HepG2 (cell line): ENCODE measurements around the gene CDKL2. TPM values are rescaled to one million over a fixed set of nuclear protein-coding genes. Genes with fewer than 3 reads are reported as not detected.

ENCODE experiments used
- ATAC-seq: fragments of 200-7000 bp; cut with Tn5 transposase; 3 replicates; pipeline ENCODE4 v1.9.1; 2020; ENCODE audit warnings: mild to moderate bottlenecking, moderate library complexity
- BruUV-seq: library from RNA; stranded (reverse); fragments of 400-500 nt; replicated peaks from 2 replicates; lab custom pipeline; 2021; lab: Mats Ljungman, UMichigan
- CTCF ChIA-PET: fragments of 300-600 bp; formaldehyde crosslinking; extraction: SDS; loops from one replicate; lab custom pipeline; 2021; ENCODE audit warnings: low total read pairs, inconsistent platforms, low intra/inter-chr PET ratio; lab: Yijun Ruan, JAX
- POLR2A ChIA-PET: fragments of 350-600 bp; sonication (Branson Sonifier 250); formaldehyde crosslinking; loops from one replicate; lab custom pipeline; 2020; ENCODE audit warnings: antibody characterized with exemption, inconsistent platforms; lab: Yijun Ruan, JAX
- DNase-seq: peaks from one replicate; pipeline ENCODE4 v3.0.0-alpha.2; 2015; ENCODE audit warnings: low spot score
- FAIRE-seq: peaks from 3 replicates; lab custom pipeline; 2011; peaks lifted over from hg19 to GRCh38; lab: Jason Lieb, UNC
- H2AFZ ChIP-seq: one replicate; pipeline ENCODE4 v1.6.1; 2011; ENCODE audit warnings: low read length, inconsistent platforms
- H3K27ac ChIP-seq: fragments of 300-600 bp; 3 replicates; pipeline ENCODE4 v1.8.0; 2011; ENCODE audit warnings: mixed run types, mild to moderate bottlenecking, mixed read lengths, low read length, inconsistent platforms; ENCODE audit not compliant: insufficient read depth; ENCODE audit errors: extremely low read length
- H3K27me3 ChIP-seq, 2 experiments: fragments of 200-600 bp in 1 of 2; 2 replicates in 1 of 2; 3 replicates in 1 of 2; pipeline versions ENCODE4 v1.6.0 to v1.8.0; 2011; ENCODE audit warnings: low read length in 2 of 2, mild to moderate bottlenecking in 2 of 2, moderate library complexity in 2 of 2, inconsistent platforms in 1 of 2; ENCODE audit not compliant: insufficient read depth in 2 of 2, control insufficient read depth in 1 of 2
- H3K36me3 ChIP-seq, 2 experiments: fragments of 200-600 bp in 1 of 2; replicated peaks in 1 of 2; 2 replicates in 1 of 2; 3 replicates in 1 of 2; pipeline versions ENCODE4 v1.5.1 to v1.8.0; 2011; ENCODE audit warnings: low read length in 2 of 2, inconsistent platforms in 1 of 2; ENCODE audit not compliant: insufficient read depth in 2 of 2, control insufficient read depth in 1 of 2
- H3K4me1 ChIP-seq: 2 replicates; pipeline ENCODE4 v1.5.1; 2012; ENCODE audit warnings: low read length, inconsistent platforms; ENCODE audit not compliant: insufficient read depth
- H3K4me2 ChIP-seq: 2 replicates; pipeline ENCODE4 v1.6.0; 2011; ENCODE audit warnings: low read depth, low read length, inconsistent platforms
- H3K4me3 ChIP-seq, 3 experiments: fragments of 200-600 bp in 1 of 3; sonication (generic), shearing (Covaris generic) in 1 of 3; replicated peaks in 1 of 3; 2 replicates each; pipeline ENCODE4 v1.5.1; 2011 to 2016; ENCODE audit warnings: low read length in 3 of 3, inconsistent platforms in 2 of 3, low read depth in 2 of 3, mild to moderate bottlenecking in 2 of 3, control low read depth in 1 of 3, mixed read lengths in 1 of 3; ENCODE audit not compliant: insufficient read depth in 1 of 3
- H3K79me2 ChIP-seq: one replicate; pipeline ENCODE4 v1.6.1; 2011; ENCODE audit warnings: low read length, inconsistent platforms; ENCODE audit not compliant: insufficient read depth
- H3K9ac ChIP-seq: 2 replicates; pipeline ENCODE4 v1.6.0; 2011; ENCODE audit warnings: mild to moderate bottlenecking, low read depth, low read length, inconsistent platforms; ENCODE audit not compliant: insufficient read depth
- H3K9me3 ChIP-seq: 2 replicates; pipeline ENCODE4 v1.5.1; 2012; ENCODE audit warnings: mild to moderate bottlenecking, low read length
- H4K20me1 ChIP-seq: 2 replicates; pipeline ENCODE4 v1.6.0; 2011; ENCODE audit warnings: inconsistent platforms, mild to moderate bottlenecking, low read length, moderate library complexity; ENCODE audit not compliant: insufficient read depth
- ARHGAP35 ChIP-seq: sonication (generic); formaldehyde crosslinking; IDR thresholded peaks from 2 replicates; pipeline ENCODE4 v1.9.0; 2022; ENCODE audit warnings: mild to moderate bottlenecking, inconsistent platforms, moderate library complexity, missing genetic modification reagents, borderline replicate concordance
- ASH2L ChIP-seq: fragments of 300-600, 200-600 bp; sonication (generic); IDR thresholded peaks from 2 replicates; pipeline ENCODE4 v1.7.0; 2017; ENCODE audit warnings: low read depth, mild to moderate bottlenecking, moderate library complexity, mixed read lengths, low read length; ENCODE audit not compliant: insufficient read length
- FOSL2 ChIP-seq: sonication (generic); formaldehyde crosslinking; IDR thresholded peaks from 2 replicates; pipeline ENCODE4 v1.4.0; 2020; ENCODE audit warnings: missing genetic modification reagents
- HNRNPLL ChIP-seq: fragments of 200-400 bp; formaldehyde crosslinking; IDR thresholded peaks from 2 replicates; pipeline ENCODE4 v1.6.1; 2017; ENCODE audit warnings: mild to moderate bottlenecking, low read depth, low read length; ENCODE audit not compliant: poor library complexity, severe bottlenecking
- NFAT5 ChIP-seq: sonication (generic); formaldehyde crosslinking; IDR thresholded peaks from 2 replicates; pipeline ENCODE4 v1.4.0; 2020; ENCODE audit warnings: missing genetic modification reagents
- NFYB ChIP-seq: sonication (generic); formaldehyde crosslinking; IDR thresholded peaks from 2 replicates; pipeline ENCODE4 v1.4.0; 2020; ENCODE audit warnings: missing genetic modification reagents
- PRPF4 ChIP-seq: fragments of 200-400 bp; formaldehyde crosslinking; IDR thresholded peaks from 2 replicates; pipeline ENCODE4 v1.6.1; 2016; ENCODE audit warnings: low read length, low read depth; ENCODE audit not compliant: poor library complexity, severe bottlenecking
- STAG1 ChIP-seq: sonication (generic); formaldehyde crosslinking; IDR thresholded peaks from 2 replicates; pipeline ENCODE4 v1.4.0; 2020; ENCODE audit warnings: missing genetic modification reagents
- ZNF335 ChIP-seq: sonication (generic); formaldehyde crosslinking; IDR thresholded peaks from 2 replicates; pipeline ENCODE4 v1.4.0; 2020; ENCODE audit warnings: missing genetic modification reagents
- WGBS: methylation state at CpG from one replicate; pipeline ENCODE4 v1.1.6; 2017; ENCODE audit warnings: low lambda C conversion rate; 5-methylcytosine and 5-hydroxymethylcytosine counted together
- in situ Hi-C: cut with HindIII; loops from 2 replicates; pipeline ENCODE4 v1.10.0; 2017; ENCODE audit warnings: low pct_unique_long_range_greater_than_20kb; ENCODE audit not compliant: extremely low pct_ligation_motif_present
- intact Hi-C: fragments of 100-400 bp; cut with micrococcal nuclease; formaldehyde crosslinking; loops from one replicate; pipeline ENCODE4 v1.10.0; 2022; ENCODE audit not compliant: unreplicated experiment
- polyA plus RNA-seq, 8 experiments: library from polyadenylated mRNA; depleted of rRNA in 3 of 8; stranded (reverse) in 7 of 8; unstranded in 1 of 8; fragments of >200 nt; fragmentation: Illumina TruSeq in 4 of 8; extraction: Trizol in 4 of 8; gene quantifications; 2 replicates each; pipeline versions ENCODE4 v1.2.1 to v1.2.3, GENCODE V29; 2011 to 2016; ENCODE audit warnings: low read depth in 4 of 8, missing spikeins in 1 of 8, mixed read lengths in 1 of 8; ENCODE audit not compliant: insufficient read depth in 1 of 8
- total RNA-seq, 5 experiments: library from RNA; depleted of rRNA; stranded (reverse); fragments of >200 nt; fragmentation: Illumina TruSeq; extraction: Trizol; gene quantifications; 2 replicates each; pipeline ENCODE4 v1.2.3, GENCODE V29; 2016; ENCODE audit warnings: low read depth in 1 of 5

Gene CDKL2
- total and polyA plus RNA-seq, 2 of the 13 experiments (the other 11 are each of a cell fraction or from before 2014, with no cell fraction given): not detected

GRCh38 chr4:75633846-75634245 lies 3.5 kb upstream of the CDKL2 start (continued):
- TF ChIP-seq NFAT5: no peak
- no peak for TF ChIP-seq HNRNPLL
- TF ChIP-seq ASH2L: no peak
- TF ChIP-seq ARHGAP35: no peak
- TF ChIP-seq ZNF335 (CRISPR knock-in tag): no peak

GRCh38 chr4:75630937-75631329 lies 605 bp upstream of the CDKL2 start:
- Histone ChIP-seq H3K9me3 (no peaks in the 10 kb centered on the region), H4K20me1 (no peaks in the 10 kb centered on the region), H3K4me1 (no peaks in the 10 kb centered on the region), H3K4me2 (no peak overlapping the region), H3K27me3 (no peaks in the 10 kb centered on the region; a peak in 1 of 5 replicates), H3K79me2 (no peaks in the 10 kb centered on the region), H3K27ac (no peak overlapping the region), H3K4me3 (no peak overlapping the region), H3K9ac (no peak overlapping the region), H2AFZ (no peak overlapping the region), H3K36me3 (no peaks in the 10 kb centered on the region)
- intact Hi-C loops: no loop called here
- POLR2A ChIA-PET: no interaction called here
- DNase-seq (no peak), ATAC-seq (no peak), FAIRE-seq (no peak)
- WGBS: 79% methylated on average over 9 of the region's 9 CpGs
- in situ Hi-C loops: no loop called here
- CTCF ChIA-PET: no interaction called here
- TF ChIP-seq NFYB (CRISPR knock-in tag): no peak
- no peak for TF ChIP-seq STAG1
- TF ChIP-seq FOSL2 (CRISPR knock-in tag): no peak
- TF ChIP-seq PRPF4: no peak
- no TSS peak for BruUV-seq
